Measurements from ENCODE around the gene MT1F. TPM values are rescaled to one million over a fixed set of nuclear protein-coding genes. Genes with fewer than 3 reads are reported as not detected.

MT1F gene
- polyA plus RNA-seq, 3 donors: 10.2 to 21.9 (median 13.6) TPM

GRCh38 chr16:56643080-56643778, 14.5 kb upstream of the MT1F start:
- no peak overlapping the region for H3K27ac ChIP-seq (ENCODE audit: low read depth in 1 of 2, low read length in 2 of 2)
- peaks cover 6 to 12% of the 10 kb centered on the region in 2 donors for H3K4me1 ChIP-seq (ENCODE audit: control insufficient read depth in 1 of 2, insufficient read depth in 2 of 2, low read length in 2 of 2)
- no peak overlapping the region for H3K27ac Mint-ChIP-seq
- TF ChIP-seq, protein P1, sequence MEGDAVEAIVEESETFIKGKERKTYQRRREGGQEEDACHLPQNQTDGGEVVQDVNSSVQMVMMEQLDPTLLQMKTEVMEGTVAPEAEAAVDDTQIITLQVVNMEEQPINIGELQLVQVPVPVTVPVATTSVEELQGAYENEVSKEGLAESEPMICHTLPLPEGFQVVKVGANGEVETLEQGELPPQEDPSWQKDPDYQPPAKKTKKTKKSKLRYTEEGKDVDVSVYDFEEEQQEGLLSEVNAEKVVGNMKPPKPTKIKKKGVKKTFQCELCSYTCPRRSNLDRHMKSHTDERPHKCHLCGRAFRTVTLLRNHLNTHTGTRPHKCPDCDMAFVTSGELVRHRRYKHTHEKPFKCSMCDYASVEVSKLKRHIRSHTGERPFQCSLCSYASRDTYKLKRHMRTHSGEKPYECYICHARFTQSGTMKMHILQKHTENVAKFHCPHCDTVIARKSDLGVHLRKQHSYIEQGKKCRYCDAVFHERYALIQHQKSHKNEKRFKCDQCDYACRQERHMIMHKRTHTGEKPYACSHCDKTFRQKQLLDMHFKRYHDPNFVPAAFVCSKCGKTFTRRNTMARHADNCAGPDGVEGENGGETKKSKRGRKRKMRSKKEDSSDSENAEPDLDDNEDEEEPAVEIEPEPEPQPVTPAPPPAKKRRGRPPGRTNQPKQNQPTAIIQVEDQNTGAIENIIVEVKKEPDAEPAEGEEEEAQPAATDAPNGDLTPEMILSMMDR (IDR thresholded peaks at IDR 0.05): peak; percentile 39
- peaks cover 0 to 7% (median 0%) of the 10 kb centered on the region in 7 donors for H3K9me3 Mint-ChIP-seq
- H3K27me3 ChIP-seq (ENCODE audit: control insufficient read depth in 2 of 2, insufficient read depth in 2 of 2, low read length in 2 of 2): peaks cover 80 to 100% of the 10 kb centered on the region in 2 donors
- H2AFZ ChIP-seq (ENCODE audit: insufficient read depth, low read depth, low read length, poor library complexity, severe bottlenecking): peak overlapping the region; percentile 45
- peak overlapping the region; percentile 37 to 83 for H3K4me3 Mint-ChIP-seq
- H3K9me3 ChIP-seq (replicated peaks in 1 of 2; ENCODE audit: control insufficient read depth in 1 of 2, insufficient read depth in 1 of 2, low read length in 2 of 2): peaks cover 0 to 20% of the 10 kb centered on the region in 2 donors
- H3K4me1 Mint-ChIP-seq: peaks cover 14% of the 10 kb centered on the region
- H3K36me3 ChIP-seq (replicated peaks in 1 of 2; ENCODE audit: control insufficient read depth in 1 of 2, insufficient read depth in 2 of 2, low read length in 2 of 2): no peaks in the 10 kb centered on the region
- DNase-seq: peak; percentile 54 to 56 (median 55)
- H3K79me2 ChIP-seq (ENCODE audit: insufficient read depth, low read length): no peaks in the 10 kb centered on the region
- H3K4me2 ChIP-seq (replicated peaks; ENCODE audit: extremely low read depth, low read length, poor library complexity, severe bottlenecking): peak overlapping the region; percentile 67
- no peaks in the 10 kb centered on the region for H4K20me1 ChIP-seq (ENCODE audit: insufficient read depth, low read length)
- no peaks in the 10 kb centered on the region for H3K36me3 Mint-ChIP-seq
- peaks cover 78 to 95% (median 92%) of the 10 kb centered on the region in 3 donors for H3K27me3 Mint-ChIP-seq (ENCODE audit: low read depth in 3 of 3)
- WGBS (ENCODE audit: insufficient coverage): 7% methylated on average over 42 of the region's 42 CpGs
- H3K4me3 ChIP-seq (replicated peaks in 1 of 3; ENCODE audit: low read depth in 2 of 3, low read length in 3 of 3): peak overlapping the region in 1 of 3 experiments; percentile 54
- intact Hi-C loops (cut with micrococcal nuclease): no loop called here
- no peak overlapping the region for H3K9ac ChIP-seq (ENCODE audit: insufficient read depth, low read length, poor library complexity, severe bottlenecking)

DNA sequence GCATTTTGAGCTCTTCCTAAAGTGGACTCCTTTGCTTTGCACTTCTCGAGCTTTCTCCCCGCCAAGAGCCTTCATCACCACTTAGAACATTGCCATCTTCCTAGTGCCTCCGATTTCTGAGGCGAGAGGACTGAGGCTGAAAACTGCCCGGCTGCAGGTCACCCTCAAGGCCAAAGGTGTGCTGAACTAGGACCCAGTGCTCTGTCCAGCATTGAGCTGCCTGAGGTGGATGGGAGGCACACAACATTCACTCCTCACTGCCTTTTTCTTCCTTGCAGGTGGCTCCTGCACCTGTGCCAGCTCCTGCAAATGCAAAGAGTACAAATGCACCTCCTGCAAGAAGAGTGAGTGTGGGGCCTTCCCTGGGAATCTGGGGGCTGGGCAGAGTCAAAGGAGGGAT, 13.9 kb upstream of the MT1F start:
- Histone ChIP-seq H3K79me2 (ENCODE audit: insufficient read depth, low read length) (no peaks in the 10 kb centered on the region), H4K20me1 (ENCODE audit: insufficient read depth, low read length) (no peaks in the 10 kb centered on the region), H3K9me3 (replicated peaks in 1 of 2; ENCODE audit: control insufficient read depth in 1 of 2, insufficient read depth in 1 of 2, low read length in 2 of 2) (peaks cover 0 to 14% of the 10 kb centered on the region in 2 donors), H3K36me3 (replicated peaks in 1 of 2; ENCODE audit: control insufficient read depth in 1 of 2, insufficient read depth in 2 of 2, low read length in 2 of 2) (no peaks in the 10 kb centered on the region), H3K4me1 (ENCODE audit: control insufficient read depth in 1 of 2, insufficient read depth in 2 of 2, low read length in 2 of 2) (peaks cover 4 to 8% of the 10 kb centered on the region in 2 donors), H3K4me3 (replicated peaks in 1 of 3; ENCODE audit: low read depth in 2 of 3, low read length in 3 of 3) (peak overlapping the region in 1 of 3 experiments; percentile 54), H3K27me3 (ENCODE audit: control insufficient read depth in 2 of 2, insufficient read depth in 2 of 2, low read length in 2 of 2) (peaks cover 74 to 100% of the 10 kb centered on the region in 2 donors), H3K27ac (ENCODE audit: low read depth in 1 of 2, low read length in 2 of 2) (no peak overlapping the region), H3K9ac (ENCODE audit: insufficient read depth, low read length, poor library complexity, severe bottlenecking) (no peak overlapping the region), H2AFZ (ENCODE audit: insufficient read depth, low read depth, low read length, poor library complexity, severe bottlenecking) (peak overlapping the region; percentile 45), H3K4me2 (replicated peaks; ENCODE audit: extremely low read depth, low read length, poor library complexity, severe bottlenecking) (peak overlapping the region; percentile 67)
- intact Hi-C loops (cut with micrococcal nuclease): no loop called here
- Mint-ChIP-seq H3K4me1 (peaks cover 13% of the 10 kb centered on the region), H3K9me3 (peaks cover 0 to 7% (median 0%) of the 10 kb centered on the region in 7 donors), H3K36me3 (no peaks in the 10 kb centered on the region), H3K27me3 (ENCODE audit: low read depth in 3 of 3) (peaks cover 79 to 95% (median 92%) of the 10 kb centered on the region in 3 donors), H3K27ac (no peak overlapping the region), H3K4me3 (peak overlapping the region; percentile 37 to 83)
- TF ChIP-seq, protein P1 (IDR thresholded peaks at IDR 0.05): peak; percentile 7
- 35% methylated on average over 4 of the region's 5 CpGs for WGBS (ENCODE audit: insufficient coverage)
- no peak for DNase-seq

Data from CD14-positive monocyte (primary cell).